A204.1 (cell line): ENCODE measurements around the gene UQCRQ.
A peak's percentile ranks its signal among the peaks of the same experiment; 100 is the strongest.

ENCODE experiments used
- FAIRE-seq: peaks from 2 replicates; lab custom pipeline; 2012; peaks lifted over from hg19 to GRCh38; lab: Jason Lieb, UNC

UQCRQ gene

DNA sequence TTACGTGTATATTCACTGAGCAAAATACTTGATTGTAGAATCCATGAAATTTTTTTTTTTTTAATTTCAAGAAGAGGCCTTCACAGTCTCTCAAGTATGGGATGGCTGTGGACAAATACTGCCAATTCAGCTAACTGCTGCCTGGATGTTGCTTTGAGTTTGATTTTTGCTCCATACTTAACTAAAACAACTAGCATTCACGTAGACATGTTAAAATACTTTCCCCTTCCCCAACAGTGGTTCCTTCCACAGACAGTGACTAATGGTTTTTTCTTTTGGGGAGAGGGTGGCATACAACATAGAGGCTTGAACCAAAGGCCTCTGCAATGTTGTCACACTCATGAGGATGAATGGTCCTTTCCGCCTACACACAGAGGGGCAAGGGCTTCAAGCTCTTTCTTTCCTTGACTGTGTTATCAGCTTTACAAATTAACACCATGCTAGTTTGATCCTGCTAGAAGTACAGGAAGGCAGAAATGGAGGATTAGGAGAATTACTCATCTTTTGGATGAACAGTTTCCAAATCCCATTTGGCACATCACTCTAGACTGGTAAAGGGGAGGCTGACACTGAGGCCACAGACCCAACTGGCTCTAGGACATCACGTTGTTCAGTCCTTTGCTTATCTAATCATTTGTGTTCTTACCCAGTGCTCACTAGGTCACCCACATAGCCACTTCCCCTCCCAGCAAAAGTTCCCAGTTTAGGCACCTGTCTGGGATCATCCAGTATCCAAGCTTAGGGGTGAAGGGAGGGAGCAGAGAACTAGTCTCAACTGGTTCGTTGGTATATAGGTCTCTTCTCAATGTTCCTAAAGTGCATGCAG lies 5.2 kb downstream of the UQCRQ start:
- no peak for FAIRE-seq

DNA sequence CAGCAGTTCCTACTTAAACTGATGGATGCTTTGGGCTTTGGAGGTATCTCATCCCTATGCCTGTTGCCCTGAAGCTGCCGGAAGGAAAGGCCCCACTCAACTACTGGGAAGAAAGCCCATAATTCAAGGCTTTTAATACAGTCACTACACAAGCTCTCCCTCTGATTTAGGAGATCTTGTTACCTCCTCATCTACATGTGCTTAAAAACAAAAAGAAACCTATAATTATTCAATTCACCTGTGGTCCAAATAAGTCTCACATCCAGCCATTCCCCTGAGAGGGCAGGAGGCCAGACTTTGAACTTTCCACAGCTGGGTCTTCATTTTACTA lies 6.3 kb downstream of the UQCRQ start:
- no peak for FAIRE-seq

DNA sequence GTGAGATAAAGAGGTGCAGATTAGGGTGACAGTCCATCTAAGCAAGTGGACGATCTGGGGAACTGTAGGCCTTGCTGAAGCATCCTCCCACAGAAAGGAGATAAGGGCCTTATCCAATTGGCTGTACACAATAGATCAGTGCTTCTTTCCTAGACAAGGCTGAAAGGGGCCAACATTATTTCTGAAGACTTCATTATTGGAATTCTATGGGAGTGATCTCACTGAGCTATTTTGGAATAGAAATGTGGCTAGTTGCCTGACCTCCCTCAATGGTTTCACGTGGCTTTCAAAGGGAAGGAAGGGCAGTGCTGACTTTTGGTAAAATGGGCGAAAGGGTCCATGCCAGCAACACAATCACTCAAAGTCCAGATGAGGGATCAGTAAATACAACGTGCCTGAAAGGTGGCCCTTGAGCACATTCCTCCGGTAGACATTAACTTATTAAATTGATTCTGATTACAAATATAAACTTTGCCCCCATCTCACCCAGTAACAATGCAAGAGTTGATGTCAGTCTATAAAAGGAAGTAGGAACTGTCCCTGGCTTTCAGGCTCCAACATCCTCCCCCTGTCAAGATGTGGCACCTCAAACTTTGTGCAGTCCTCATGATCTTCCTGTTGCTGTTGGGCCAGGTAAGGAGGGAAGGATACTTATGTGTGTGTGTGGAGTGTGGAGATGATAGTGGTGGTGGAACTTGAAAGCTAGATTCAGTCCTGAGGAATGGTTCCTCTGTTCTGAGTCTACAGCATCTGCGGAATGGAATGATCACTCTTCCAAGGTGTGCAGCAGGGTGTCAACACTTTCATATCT lies 6.9 kb downstream of the UQCRQ start, which contains the start of gene LEAP2:
Gene LEAP2 (plus strand): TSS at position 550 of the 811 bp plus-strand sequence. CDS start 27 bp downstream, at position 577.
- no peak for FAIRE-seq

DNA sequence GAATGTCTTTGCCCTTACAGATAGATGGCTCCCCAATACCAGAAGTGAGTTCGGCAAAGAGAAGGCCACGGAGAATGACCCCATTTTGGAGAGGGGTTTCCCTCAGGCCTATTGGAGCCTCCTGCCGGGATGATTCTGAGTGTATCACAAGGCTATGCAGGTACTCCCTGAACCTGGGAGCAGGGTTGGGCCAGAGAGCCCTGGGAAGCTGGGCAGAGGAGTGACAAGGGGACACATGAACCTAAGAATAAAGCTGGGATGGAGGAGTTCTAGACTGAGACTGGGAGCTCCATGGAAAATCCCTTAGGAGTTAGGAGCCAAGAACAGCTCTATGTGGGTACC lies 7.5 kb downstream of the UQCRQ start:
- FAIRE-seq, result no peak

DNA sequence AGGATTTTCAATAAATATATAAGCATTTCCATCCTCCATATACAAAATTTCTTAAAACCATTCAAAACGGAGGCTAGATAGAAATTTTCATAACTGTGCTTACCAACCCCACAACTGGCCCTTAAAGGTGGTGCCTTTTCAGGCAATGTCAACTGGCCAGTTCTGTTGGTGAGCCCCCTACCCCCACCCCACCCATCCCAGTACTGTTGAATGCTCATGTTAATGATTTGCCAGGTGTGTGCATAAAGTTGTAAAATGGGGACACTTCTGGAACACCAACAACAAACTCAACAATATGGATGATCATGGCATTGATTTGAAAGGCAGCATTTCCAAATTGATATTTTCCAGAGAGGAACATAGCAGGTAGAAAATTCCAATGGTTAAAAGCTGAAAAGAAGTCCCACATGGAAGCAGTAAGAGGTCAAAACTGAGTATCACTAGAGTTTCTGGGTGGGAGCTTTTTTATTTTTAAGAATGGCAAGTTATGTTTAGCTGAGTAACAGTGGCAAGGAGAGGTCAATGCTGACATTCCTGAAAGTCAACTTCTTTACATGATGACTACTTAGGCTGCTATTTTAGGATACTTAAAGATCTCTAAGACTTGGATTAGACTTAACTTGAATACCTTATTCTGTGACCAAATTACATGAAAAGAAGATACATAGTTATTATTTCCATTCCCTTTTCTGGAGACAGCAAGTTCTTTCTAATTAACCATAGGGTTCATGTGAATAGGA lies 9.7 kb downstream of the UQCRQ start:
- no peak for FAIRE-seq

DNA sequence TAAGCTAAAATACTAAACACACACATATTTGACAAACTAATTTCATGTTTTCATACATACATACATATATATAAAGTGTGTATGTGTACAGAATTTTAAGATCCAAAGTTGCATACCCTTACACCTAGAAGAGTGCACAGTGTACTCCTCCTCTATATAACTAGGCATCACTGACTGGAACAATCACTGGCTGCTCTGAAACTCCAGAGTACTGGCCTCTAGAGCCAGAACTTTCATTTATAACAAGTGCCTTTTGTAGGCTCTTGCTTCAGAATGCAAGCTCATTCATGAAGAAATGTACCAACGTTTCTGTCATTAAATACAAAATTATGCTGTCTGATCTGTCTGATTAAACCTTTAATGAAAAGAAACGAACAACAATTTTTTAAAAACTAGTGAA lies 11.0 kb downstream of the UQCRQ start:
- FAIRE-seq, result no peak

DNA sequence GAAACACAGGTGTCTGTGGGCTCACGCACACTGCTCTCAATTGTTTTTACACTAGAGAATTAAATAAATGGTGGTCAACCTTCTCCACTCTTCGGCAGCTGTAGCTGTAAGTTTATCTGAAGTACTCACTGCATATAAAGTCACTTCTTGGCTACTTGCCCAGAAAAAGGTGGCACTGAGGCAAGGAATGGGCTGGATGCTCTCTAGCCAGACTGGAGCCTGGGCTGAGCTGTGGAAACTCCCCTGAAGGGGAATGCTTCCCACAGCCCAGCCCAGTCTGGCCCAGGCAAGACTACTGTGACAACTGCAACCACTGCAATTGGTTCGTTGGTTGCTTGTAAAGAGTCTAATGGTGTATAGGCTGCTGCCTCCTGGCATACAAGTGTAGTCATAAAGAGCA lies 11.5 kb downstream of the UQCRQ start:
- FAIRE-seq, result no peak

DNA sequence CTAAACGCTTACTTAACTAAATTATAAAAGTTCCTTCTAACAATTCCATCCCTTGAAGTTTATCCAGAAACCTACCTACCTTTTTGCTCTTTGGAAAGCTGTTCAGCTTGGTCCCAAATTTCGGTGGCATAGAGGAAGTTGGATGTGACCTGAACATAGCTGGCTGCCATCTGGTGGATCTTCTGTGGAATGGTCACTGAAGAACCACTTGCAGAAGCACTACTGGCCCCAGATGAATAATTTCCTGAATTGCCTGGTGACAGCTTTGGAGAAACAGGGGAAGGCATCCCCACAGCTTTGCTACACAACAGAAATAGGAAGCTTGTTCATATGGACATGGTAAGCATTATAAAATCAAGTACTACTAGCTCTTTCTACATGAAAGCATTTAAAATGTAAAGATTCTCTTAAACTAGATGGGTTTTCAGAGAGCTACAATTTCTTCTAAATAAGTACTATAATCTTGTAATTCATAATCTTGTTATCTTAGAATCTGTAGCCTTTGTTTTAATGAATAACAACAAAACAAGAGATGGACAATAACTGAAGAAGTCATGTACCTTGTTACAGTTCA lies 16.9 kb downstream of the UQCRQ start:
- FAIRE-seq, result peak; percentile 92

DNA sequence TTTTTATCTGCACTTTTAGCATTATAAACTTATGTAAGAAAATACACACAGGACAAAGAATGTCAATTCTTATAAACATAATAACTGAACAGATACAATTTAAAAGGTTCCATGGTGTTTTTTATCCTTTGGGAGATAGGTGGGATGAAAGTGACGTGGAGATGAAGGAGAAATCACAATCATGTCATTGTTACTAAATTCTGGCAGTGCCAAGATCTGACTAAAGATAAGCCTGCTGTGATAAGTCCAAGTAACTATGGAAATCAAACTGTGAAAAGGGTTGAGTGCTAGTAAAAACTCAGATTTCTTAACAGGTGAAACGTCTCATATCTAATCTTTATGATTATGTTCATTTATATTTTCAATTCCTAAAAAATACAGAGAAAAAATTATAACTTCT lies 18.1 kb downstream of the UQCRQ start:
- FAIRE-seq, result no peak

DNA sequence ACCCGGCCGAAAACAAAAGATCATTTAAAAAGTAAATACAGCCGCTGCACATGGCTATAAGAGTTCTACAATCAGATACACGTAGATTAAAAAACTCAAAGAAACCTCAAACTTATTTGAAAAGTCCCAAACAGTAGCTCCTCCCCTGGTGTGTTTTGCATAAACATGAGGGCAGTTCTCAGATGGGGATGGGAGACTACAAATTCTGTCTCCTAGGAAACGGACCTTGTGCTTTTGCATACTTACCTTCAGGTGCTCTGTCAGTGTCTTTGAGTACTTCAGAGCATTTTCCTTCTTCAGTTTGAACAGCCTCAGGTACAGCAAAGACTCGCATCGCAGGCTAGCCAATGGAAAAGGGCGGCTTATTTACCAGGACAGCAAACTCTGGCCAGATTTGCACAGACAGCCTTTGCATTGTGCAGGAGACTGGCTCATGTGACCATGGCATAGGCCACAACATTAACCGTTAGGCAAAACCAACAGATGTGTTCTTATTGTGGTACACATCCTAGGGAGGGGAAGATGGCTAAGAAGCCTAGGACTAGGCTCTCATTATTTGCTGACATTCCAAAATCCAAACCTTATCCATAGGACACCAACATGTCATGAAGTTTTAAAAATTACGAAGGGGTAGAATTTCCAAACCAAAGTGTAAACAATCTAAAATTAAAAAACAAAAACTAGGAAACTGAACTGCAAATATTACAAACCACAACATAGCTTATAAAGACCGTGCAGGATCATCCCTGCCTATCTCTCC lies 19.8 kb downstream of the UQCRQ start:
- FAIRE-seq, result no peak

DNA sequence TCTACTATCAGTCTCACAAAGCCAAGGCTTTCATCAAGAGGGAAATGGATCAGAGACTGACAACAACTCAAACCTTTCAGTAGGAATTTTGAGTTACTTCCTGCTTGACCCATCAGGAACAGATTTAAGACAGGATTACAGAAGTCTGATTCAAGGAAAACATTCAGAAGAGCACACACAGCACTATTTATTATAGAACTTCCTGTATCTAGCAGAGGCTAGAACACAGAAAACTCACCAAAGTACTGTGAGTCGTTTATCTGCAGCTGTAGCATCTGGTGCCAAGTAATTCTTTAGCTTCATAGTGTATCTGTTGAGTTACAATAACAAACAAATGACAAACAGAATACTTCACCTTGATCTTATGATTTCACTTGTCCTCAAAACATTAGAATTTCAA lies 20.8 kb downstream of the UQCRQ start:
- no peak for FAIRE-seq

DNA sequence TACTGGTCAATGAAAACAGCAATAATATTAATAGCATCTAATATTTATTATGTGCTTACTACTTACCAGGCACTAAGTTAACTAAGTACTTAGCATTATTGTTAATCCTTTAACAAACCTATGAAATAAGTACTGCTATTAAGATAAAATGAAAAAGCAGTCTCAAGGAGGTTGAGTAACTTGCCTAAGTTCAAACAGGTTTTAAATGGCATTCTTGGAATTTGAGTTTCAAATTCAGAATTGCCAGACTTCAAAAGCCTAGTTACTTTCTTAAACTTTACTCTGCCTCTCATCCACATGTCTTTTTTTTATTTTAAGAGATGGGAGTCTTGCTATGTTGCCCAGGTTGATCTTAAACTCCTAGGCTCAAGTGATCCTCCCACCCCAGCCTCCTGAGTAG lies 23.1 kb downstream of the UQCRQ start:
- no peak for FAIRE-seq

DNA sequence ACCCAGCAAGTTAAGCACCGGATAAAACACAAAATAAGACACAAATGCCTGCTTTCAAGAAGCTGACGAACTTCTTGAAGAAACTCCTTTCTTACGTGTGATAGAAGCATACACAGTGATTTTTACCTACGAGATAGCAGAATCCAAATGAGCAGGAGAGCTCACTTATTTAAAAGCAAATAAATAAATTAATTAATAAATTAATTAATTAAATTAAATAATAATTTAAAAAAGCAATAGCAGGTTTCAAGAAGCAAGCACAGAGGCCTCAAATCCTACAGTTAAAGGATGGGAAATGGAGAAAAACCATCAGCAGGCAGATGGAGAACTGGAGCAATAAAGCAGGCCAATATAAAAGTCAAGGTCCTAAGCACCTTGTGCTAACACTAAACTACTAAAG lies 24.4 kb downstream of the UQCRQ start:
- FAIRE-seq, result no peak

DNA sequence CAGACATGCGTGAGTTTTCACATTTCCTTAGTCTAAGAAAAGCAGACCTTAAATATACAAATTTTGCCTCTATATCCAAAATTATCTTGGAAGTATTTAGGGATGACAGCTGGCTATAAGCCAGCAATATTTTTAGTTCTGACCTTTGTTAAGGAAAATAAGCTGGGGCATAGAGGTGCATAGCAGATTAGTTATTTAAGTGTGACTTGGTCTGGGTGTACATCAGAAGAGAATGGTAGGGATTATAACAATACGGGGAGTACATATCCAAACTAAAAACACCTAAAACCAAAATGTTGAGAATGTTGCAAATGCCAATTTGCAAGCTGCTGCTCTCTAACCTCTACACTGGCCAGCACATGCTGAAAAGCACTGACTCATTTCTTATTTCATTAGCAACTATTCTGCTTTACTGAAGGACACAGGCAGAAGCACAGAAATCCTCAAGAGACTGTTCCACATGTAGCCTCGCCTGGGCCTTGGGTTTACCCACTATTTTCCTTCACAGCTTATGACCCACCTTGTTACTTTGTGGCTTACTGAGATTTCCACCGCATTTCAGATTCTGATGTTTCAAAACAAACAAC lies 29.4 kb downstream of the UQCRQ start:
- FAIRE-seq, result no peak

DNA sequence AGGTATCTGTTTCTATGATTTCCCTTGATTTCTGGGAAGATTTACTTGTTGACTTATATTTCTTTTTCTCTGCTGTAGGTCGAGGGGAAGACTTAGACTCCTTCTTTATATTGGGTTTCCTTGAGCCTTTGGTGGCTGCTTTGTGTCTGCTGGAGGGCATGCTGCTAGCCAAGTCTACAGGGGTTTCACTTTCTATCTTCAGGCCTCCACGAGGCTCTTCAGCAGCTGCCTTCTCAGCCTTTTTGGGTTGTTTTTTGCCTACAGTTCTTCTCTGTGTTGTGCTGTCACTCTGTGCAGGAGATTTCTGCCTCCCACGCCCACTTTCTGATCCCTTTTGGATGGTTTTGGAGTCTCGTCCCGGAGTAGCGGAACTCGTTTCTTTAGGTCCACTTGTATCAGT lies 30.2 kb downstream of the UQCRQ start:
- FAIRE-seq, result no peak

DNA sequence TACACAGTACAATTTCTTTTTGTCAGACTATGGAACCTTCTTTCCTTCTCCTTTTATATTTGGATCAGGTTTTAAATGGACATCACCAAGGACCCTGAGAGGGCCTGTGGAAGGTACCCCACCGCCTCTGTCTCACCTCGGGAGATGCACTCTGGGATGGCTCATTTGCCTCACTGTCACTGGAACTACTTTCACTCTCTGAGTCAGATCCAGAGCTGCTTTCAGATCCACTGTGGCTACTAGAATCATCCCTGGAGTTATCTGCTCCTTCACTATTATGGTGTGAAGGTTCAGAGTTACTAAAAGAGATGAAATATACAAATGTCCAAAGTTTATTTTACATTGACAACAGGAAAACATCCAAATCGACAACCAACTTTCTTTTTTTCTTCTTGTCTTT lies 31.7 kb downstream of the UQCRQ start:
- no peak for FAIRE-seq

DNA sequence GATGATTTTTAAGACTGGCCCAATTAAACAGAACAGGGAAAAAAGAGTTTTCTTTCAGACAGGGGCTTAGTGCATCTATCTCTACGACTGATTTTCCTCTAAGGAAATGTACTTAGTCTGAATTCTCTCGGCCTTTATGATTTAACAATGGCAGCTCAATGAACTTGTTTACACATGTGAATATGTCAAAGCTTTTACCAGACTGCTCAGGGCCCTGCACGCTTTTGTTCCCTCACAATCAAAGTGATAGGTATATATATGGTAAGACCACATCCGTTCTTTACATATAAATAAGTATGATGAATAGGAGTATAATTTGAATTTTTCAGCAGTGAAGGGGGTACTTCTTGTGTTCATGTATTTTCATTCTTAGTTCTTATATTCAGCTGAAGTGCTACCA lies 34.6 kb downstream of the UQCRQ start:
- no peak for FAIRE-seq

DNA sequence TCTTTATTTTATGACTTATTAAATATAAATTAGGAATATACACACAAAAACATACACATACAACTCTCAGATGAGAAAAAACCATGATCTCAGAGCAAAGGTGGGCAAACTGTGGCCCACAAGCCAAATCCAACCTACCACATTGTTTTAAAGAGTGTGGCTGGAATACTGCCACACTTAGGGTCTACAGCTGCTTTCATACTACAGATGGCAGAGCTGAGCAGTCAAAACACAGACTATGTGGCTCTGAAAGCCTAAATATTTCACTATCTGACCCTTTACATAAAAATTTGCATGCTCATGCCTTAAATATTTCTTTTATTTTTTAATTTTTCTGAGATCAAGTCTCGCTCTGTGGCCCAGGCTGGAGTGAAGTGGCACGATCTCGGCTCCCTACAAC lies 35.3 kb downstream of the UQCRQ start:
- FAIRE-seq, result no peak

DNA sequence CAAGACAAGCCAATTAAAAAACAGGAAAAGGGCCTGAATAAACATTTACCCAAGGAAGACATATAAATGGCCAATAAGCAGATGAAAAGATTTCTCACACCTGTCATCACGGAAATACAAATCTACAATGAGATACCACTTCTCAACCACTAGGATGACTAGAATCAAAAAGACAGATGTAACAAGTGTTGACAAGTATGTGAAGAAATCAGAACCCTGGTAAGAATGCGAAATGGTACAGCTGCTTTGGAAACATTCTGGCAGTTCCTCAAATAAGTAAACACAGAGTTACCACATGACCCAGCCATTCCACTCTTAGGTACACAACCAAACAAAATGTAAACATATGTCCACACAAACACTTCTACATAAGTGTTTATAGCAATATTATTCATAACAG lies 39.5 kb downstream of the UQCRQ start:
- FAIRE-seq, result no peak

DNA sequence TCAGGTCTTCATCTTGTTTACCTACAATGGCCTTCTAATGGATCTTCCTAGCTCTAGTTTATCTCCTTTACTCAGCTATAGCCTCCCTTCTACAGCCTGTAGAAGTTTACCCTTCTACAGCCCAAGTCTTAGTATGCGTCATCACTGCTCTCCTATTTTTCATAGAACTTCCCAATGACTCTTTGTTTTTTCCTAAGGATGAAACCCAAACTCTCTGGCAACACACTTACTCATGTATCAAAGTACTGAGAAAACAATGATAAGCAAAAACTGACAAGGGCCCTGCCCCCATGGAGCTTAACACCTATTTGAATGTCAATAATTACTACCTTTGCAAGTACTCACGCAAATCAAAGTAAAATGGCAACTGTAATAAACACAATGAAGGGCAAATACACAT lies 40.7 kb downstream of the UQCRQ start:
- FAIRE-seq, result no peak

DNA sequence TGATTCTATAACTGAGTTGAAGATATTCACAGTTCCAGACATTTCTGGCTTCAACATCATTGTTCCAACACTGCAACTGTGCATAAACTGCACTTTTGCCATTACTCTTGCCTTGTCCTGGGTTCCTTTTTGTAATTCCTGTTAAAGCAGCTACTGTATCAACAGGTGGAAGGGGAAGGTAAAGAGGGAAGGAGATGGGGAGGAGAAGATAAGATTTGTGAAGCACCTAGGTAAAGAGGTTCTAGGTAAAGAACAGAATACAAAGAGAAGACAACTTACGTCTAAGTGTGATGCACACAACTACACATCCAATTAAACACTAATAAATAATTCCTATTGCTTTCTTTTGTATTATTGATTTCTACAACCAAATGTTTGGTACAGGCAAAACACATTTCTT lies 43.3 kb downstream of the UQCRQ start:
- no peak for FAIRE-seq

DNA sequence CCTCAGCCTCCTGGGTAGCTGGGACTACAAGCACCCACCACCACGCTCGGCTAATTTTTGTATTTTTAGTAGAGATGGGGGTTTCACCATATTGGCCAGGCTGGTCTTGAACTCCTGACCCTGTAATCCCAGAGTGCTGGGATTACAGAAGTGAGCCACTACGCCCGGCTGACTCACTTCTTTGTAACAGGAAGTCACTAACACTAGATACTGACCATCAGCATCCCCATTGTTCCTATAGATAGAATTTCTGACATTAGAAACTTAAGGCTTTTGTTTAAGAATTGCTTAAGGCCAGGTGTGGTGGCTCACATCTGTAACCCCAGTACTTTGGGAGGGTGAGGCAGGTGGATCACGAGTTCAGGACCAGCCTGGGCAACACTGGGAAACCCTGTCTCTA lies 49.2 kb downstream of the UQCRQ start:
- no peak for FAIRE-seq
